ENCODE results near the gene CNTNAP5.

CNTNAP5 gene

DNA sequence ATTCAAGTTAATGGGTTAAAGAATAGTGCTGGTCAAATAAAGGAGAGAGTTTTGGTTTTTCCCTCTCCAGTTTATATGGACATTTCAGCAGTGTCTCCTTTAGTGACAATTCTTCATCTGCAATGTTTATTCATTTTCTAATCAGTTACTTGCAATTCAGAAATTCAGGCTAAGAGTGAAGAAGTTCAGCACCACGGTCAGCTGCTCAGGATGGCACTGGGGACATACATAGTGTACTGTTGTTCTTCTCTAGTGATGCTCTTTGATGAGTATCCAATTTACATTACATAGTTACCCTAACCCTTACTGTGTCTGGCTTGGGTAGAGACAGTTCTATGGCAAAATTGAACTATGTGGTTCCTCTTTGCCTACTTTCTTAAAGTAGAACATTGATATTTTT is 412.7 kb downstream of the CNTNAP5 start:
- no peak for DNase-seq (ENCODE audit: low read depth in 2 of 2)

DNA sequence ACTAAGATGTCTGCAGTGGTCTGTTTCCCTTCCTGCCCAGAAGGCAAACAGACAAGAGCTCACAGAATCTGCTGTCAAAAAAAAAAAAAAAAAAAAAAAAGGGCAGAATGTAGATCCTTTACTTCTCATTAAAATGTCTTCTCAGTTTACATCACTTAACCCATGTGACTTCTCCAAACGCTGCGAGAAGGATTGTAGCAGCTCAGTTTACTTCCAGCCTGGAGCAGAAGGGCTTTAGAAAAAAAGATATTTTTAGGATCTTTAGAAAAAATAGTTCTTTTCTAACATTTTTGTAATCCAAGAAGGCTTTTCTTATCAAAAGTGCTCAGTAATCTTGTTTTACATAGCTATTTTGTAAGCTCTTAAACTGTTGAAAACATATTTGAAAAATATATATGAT is 425.4 kb downstream of the CNTNAP5 start:
- no peak for DNase-seq (ENCODE audit: low read depth in 2 of 2)

DNA sequence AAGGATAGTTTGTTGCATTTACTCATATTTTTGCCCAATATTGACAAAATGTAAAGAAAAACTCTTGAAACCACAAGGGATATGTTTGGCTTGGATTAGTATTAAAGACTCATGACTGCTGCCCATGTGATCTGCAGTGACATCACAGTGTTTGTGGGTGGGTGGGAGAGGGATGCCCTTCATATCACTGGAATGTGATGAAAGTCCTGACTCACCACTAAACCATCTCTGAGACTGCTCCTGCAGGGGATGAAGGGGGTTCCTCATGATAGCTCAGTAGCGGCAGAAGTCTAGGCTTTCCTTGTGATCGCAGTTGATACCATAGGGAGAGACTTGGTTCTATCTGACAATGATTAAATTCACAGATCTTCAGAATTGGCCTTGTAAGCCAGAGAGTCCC is 451.2 kb downstream of the CNTNAP5 start:
- DNase-seq (ENCODE audit: low read depth in 2 of 2), result no peak

DNA sequence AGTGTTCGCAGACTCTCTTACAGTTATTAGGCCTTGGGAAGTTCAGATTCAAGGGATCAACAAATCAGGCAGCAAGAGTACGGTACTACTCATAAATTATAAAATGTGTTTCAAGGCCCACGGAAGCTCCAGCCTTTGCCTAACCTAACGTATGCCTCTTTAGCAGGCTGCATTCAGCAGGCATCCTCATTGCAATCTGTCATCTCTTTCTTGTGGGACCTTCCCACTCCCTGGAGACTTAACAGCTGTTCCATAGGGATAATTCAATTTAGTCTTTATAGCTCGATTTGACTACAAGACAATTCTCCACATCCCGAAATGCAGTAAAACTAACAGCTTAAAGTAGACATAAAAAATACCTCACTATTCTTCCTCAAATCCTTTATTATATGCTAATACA is 453.7 kb downstream of the CNTNAP5 start:
- no peak for DNase-seq (ENCODE audit: low read depth in 2 of 2)

DNA sequence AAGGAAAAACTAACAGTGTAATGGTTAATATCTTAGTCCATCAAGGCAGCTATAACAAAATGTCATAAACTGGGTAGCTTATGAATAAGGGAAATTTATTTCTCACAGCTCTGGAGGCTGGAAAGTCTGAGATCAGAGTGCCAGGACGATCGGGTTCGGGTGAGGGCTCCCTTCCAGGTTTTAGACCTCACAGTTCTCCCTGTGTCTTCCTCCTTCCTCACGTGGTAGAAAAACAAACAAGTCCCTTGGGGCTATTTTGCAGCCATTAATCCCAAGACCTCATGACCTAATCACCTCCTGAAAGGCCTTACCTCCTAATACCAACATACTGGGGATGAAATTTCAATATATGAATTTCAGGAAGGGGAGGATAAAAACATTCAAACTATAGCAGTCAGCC is 455.9 kb downstream of the CNTNAP5 start:
- no peak for DNase-seq (ENCODE audit: low read depth in 2 of 2)

DNA sequence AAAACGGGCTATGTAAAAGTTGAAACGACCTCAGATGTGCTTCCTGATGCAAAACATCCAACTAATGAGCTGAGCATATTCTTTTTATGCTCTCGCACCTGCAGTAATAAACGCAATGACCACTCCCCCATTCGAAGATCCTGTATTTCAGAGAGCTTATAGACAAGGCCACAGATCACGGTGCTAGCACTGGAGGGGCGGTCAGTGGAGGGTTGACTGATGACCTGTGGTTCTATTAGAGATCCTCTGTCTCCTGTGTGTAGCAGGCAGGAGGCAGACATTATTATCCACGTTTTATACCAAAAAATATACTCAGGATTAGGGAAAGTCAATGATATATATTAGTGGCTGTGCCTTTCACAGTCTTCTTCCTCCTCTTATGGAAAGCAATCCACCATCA is 457.0 kb downstream of the CNTNAP5 start:
- DNase-seq (ENCODE audit: low read depth in 2 of 2), result no peak

DNA sequence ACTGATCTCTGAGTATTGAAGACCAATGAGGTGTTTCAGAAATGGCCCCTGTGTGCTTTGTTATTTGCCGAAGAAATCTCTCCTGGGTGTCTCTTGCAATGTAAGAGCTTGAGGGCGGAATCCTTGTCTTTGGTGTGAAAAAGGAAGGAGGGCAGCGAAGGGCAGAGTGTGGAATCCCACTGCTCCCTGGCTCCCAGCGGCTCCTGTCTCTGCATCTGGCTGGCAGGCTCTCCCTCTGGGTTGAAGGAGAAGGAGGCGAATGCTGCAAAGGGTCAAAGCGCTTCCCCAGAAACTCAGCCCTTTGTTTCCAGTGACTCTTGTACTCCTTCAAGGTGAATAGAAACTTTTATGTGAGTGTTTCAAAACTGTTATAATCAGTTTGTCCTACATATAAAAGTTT is 457.5 kb downstream of the CNTNAP5 start:
- DNase-seq (ENCODE audit: low read depth in 2 of 2), result no peak

DNA sequence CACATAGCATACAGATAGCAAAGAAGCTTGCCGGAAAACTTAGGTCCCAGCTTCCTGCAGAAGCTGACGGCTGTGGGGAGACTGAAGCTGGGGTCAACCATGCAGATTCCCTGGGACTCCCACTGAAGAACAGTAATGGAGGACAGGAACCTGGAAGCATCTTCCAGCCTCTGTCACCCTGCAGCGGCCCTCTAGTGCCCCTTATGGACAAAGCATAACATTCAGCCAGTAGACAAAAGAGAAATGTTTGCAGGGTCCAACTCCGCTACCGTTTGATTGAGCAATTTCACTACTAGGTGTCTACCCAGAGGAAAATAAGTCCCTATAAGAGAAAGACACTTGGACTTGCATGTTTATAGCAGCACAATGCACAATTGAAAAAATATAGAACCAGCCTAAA is 460.6 kb downstream of the CNTNAP5 start:
- DNase-seq (ENCODE audit: low read depth in 2 of 2), result no peak

DNA sequence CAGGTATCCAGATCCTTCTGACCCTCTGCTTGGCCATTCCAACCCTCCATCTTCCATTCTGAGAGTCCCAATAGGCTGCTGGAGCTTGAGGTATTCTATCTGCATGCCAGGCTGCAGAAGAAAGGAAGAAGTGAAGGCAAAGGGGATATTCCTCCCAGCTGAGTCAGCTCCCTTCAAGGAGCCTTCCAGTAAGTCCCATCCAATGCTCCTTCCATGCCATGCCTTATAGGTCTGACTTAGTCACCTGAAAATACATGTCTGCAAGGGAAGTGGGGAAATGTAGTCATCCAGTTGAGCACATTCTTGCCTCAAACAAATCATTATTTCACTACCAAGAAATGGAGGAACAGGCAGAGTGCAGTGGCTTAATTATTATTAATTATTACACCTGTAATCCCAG is 464.6 kb downstream of the CNTNAP5 start:
- DNase-seq (ENCODE audit: low read depth in 2 of 2), result no peak

DNA sequence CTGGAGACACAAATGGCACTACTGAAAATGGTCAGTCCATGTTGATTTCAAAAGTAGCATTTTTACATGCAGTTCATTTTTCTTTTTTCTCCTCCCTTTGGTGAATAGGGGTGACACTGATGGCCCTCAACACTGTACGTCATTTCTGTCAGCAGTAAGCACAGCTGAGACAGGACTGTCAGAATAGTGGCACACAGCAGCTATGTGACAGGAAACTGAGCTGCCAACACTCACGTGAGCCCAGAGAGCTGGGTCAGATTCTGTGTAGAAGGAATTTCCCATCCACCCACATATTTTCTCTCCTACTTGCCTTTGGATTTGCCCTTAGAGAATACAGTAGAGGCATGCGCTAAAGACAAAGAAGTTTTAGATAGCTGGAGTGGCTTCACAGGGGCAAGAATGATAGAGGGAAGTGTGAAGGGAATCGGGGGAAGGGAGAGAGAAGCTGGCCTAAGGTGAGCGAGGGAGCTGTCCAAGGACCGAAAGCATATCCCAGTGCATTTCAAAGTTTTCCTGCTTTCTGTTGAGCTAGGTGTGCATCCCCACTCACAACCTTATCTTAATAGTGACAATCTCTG is 476.6 kb downstream of the CNTNAP5 start:
- no peak for DNase-seq (ENCODE audit: low read depth in 2 of 2)

DNA sequence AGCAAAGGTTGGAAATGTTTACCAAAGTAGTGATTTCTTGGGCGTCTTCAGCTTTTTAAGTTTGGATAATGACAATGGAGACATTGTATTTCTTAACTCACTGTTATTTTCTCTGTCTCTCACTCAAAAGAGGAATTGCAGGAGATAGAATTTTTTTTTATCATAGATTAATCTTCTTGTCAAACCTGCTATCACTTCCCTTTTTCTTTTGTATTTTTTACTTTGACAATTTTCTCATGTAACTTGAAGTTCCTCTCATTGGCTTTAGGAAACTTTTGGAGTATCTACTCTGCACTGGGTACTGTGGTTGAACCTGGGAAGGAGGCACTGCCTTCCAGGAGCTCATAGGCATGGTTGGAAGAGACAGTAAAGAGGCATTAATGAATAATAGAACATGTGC is 489.1 kb downstream of the CNTNAP5 start:
- DNase-seq (ENCODE audit: low read depth in 2 of 2), result no peak

DNA sequence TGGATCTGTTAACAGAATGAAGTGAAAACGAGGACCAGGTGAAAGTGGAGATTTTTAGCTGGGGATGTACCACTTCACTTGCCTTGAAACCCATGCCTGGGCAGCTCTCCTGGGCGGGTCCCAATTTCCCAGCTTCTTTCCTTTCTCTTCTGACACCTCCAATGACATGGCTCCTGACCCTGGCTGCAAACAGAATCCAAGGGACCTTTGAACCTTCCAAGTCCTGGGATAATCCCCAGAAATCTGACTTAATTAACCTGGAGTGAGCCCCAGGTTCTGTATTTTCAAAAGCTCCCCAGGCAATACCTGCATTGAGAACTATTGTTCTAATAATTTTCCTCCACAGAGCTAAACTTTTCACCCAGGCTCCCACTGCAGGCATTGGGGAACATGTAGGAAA is 495.9 kb downstream of the CNTNAP5 start:
- no peak for DNase-seq (ENCODE audit: low read depth in 2 of 2)

DNA sequence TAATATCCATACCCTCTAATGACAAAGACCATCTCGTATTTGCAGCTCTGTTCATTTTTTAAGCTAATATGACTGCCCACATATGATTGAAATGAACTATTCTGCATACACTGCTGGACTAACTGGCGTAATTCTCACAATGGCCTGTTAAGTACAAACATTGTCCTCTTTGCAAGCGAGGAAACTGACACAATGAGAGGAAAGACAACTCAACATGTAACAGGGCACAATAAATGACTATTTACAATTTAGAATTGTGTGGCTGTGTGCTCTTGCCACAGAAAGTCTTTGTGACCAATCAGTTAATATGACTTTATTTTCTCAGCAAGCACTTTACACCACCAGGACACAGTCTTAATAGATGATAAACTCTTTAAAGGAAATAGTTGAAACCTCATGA is 498.0 kb downstream of the CNTNAP5 start:
- no peak for DNase-seq (ENCODE audit: low read depth in 2 of 2)

DNA sequence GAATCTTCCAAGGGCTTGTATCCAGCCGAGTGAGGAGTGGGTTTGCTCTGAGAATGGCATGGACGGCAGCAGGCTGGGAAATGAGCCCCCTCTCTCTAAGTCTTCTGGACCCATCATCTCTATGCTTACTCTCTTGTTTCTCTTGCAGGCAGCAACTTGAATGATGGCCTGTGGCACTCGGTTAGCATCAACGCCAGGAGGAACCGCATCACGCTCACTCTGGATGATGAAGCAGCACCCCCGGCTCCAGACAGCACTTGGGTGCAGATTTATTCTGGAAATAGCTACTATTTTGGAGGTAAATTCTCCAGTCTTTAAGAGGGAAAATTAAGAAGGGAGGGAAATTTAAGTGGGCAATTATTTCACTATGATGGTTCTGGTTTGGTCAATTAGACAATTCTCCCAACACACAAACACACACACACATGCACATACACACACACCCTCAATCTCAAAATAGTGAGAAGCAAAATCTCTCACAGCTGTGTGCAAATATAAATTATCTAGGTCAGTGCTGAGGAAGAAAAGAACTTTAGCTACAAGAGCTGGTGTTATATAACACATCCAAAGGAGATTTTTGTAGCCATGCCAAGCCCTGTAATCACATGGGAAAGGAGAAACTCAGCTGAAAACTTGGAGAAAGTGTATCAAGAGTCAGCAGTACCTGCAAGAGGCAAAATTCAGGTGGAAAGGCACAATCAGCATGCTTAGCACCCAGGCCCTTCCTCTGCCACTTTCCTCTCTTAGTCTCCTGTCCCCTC is 499.2 kb downstream of the CNTNAP5 start:
- no peak for DNase-seq (ENCODE audit: low read depth in 2 of 2)

DNA sequence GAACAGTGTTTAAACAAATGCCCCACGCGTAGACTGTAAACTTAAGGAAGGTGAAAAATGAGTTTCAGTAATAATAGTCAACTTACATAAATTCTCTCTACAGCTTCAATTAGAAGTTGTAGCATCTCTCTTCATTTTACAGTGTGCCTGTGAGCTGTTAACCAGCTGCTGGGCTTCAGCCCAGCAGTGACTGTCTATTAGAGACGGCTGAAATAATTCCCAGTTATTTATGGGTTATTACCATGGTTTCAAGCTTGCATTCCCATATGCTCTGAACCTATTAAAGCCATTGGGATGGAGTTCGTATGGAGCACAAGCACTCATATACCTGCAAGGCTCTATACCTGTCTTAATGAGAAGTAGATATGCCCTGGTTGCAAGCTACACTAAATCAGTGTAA is 501.1 kb downstream of the CNTNAP5 start:
- DNase-seq (ENCODE audit: low read depth in 2 of 2), result no peak

DNA sequence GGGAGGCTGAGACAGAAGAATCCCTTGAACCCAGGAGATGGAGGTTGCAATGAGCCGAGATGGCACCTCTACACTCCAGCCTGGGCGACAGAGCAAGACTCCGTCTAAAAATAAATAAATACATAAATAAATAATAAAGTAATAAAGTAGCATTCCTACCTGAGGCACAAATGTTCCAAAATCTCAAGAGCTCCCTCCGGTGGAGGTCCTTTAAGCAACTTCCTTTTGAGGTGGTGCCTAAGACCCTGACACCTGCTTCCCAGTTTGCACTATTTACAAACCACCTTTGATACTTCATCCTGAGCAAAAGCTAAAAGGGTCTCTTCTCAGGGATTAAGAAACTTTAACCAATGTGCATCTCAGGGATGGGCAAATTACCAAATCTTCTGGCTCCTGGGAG is 505.1 kb downstream of the CNTNAP5 start:
- DNase-seq (ENCODE audit: low read depth in 2 of 2), result no peak

DNA sequence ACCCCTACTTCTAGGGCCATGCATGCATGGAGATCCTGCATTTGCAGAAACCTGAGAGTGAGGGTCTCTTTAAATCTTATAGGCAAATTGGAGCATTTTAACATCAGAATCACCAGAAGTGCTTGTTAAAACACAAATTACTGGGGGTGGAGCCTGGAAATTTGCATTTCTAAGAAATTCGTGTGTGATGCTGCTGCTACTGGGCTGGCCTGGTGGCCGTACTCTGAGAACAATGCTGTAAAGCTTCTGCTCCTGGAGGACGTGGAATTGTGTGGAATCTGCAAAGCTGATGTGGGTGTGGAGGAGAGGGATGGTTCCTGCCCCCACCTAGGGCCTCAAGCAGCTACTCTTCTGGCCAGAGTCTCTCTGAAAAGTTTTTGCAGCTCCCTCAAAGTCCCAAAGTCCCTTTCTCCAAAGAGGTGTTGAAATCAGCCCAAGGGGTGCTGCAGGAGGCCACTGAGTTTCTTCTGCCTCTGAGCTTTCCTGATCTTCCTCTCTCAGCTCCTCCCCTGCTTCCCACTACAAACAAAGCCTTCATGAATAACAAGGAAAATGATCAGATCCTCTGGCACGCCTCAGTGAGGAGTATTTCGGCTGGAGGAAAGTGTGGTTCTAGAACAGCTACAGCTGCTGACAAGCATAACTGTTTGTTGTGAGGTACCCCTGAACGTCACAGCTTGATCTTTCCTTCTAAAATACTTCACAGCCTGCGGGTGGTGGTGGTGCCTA is 508.3 kb downstream of the CNTNAP5 start:
- DNase-seq (ENCODE audit: low read depth in 2 of 2), result no peak

DNA sequence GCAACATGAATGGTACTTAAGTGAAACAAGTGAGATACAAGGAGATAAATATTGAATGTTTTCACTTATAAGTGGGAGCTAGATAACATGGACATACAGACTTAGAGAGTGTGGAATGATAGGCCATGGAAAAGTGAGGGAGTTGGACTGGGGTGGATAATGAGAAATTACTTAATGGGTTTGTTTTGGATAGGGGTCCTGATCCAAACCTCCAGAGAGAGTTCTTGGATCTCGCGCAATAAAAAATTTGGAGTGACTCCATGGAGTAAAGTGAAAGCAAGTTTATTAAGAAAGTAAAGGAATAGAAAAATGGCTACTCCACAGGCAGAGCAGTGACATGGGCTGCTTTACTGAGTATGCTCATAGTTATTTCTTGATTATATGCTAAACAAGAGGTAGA is 508.9 kb downstream of the CNTNAP5 start:
- no peak for DNase-seq (ENCODE audit: low read depth in 2 of 2)

DNA sequence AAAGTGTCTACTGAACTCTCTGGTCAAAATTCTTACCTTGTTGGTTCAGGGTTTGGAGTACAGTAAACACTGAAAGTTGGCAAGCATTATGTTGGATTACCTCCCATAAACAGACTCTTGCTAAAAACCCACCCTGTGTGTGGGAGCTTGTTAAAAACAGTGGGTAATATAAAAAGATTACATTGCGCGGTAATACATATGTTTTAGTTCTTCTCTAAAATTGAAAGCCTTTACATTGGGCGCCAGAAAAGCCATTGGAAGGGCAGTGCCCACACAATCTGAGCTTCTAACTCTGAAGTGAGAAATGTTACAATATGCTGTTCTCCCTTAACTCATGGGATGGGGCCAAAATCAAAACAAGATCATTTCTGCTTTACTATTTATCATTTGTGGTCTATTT is 510.7 kb downstream of the CNTNAP5 start:
- DNase-seq (ENCODE audit: low read depth in 2 of 2), result no peak

DNA sequence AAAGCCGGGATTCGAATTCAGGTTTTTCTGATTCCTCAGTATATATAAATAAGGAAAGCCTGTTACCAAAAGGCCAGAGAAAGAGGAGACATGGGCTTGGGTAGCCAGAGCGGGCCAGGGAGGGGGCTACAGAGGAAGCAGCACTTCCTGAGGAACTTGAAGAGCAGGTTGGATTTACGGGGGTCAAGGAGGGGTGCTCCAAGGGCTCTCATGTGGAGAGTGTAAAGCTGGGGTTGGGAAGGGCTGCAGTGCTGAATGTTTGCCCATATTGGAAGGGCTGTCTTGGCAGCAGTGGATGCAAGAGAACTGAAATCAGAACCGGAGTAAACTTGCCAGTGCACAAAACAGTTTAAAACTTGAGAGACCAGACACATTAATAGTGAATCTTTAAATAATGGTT is 511.5 kb downstream of the CNTNAP5 start:
- DNase-seq (ENCODE audit: low read depth in 2 of 2), result no peak

DNA sequence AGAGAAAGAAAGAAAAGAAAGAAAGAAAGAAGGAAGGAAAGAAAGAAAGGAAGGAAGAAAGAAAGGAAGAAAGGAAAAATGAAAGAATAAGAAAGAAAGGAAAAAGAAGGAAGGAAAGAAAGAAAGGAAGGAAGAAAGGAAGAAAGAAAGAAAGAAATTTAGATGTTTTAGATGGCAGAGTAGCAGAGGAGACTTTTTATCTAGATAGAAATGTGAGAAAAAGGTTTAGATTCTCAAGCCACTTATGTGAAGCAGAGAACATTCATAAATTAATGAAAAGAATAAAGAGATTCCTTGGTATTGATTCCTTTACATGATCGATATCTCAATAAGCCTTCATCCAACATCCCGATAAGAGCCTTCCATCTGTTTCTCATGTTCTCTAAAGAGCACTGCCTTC is 513.5 kb downstream of the CNTNAP5 start:
- no peak for DNase-seq (ENCODE audit: low read depth in 2 of 2)

DNA sequence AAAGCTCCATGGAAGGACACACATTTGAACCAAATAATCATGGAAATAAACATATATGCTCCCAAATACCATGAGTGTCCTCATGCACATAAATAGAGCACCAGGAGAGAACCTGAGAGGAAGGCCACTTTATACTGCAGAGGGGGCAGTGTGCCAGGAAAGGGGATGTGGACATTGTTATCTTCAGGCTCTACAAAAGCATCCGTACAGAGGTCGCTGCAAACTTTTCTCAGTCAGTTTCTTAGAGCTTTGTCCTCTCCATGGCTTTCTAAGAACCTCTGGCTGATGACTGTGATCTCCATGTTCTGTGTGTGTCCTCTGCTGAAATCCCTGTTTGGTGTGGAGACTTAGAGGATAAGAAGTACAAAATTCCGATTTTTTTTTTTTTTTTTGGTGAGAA is 515.7 kb downstream of the CNTNAP5 start:
- no peak for DNase-seq (ENCODE audit: low read depth in 2 of 2)

DNA sequence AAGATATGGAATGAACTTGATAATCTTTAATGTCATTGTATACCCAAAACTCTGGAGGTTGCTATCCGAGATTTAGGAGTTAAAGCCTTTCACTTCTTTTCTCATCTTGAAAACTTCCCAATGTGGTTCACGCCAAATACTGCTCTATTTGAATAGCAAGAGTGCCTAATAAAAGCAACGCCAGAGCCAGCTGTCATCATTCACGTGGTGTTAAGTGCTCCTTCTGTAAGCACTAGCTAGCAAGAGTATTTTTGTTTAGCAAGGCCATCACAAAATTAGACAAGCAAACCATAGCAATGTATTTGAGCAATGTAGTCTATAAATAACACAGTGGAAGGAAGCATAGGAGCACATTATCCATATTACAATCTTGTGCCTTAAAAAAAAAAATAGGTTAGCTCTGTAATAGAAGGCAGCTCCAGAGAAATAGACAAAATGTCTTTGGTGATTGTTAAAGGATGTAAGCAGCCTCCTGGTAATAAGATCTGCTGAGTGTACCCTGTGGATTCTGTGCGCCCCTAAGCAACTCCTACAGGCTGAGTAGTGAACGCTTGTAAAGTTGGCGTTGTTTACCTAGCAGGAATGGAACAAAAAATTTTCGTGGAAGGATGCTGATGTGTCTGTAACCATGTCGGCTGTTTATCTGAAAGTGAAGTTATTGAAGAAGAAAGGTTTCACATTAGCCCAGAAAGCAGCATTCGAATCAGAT is 518.0 kb downstream of the CNTNAP5 start:
- no peak for DNase-seq (ENCODE audit: low read depth in 2 of 2)

Data from fibroblast of skin of left biceps (primary cell).